ENCODE data around the gene ABI2. TPM values are rescaled to one million over a fixed set of nuclear protein-coding genes. Genes with fewer than 3 reads are reported as not detected.
"Not testable (repeated sequence)": the region's sequence is repeated elsewhere in the genome, so short reads cannot be mapped to it uniquely, and the experiment has no call there.

ABI2 gene
- total RNA-seq, 2 experiments from 2014 or later = 28.5 to 32.1 TPM

- Mint-ChIP-seq H3K4me3 (no peak overlapping the region), H3K27me3 (ENCODE audit: low read depth) (no peaks in the 10 kb centered on the region), H3K36me3 (ENCODE audit: low read depth) (peaks cover 22% of the 10 kb centered on the region), H3K27ac (no peak overlapping the region), H3K4me1 (ENCODE audit: low read depth) (no peaks in the 10 kb centered on the region), H3K9me3 (ENCODE audit: insufficient read depth) (no peaks in the 10 kb centered on the region)
- ATAC-seq = no peak
- DNase-seq = no peak
- CTCF ChIA-PET = no interaction called here
- POLR2A ChIA-PET = no interaction called here
These were observed 76.8 kb downstream of the ABI2 start for GRCh38 chr2:203404996-203405395.

GRCh38 chr2:203407496-203407895 lies 79.3 kb downstream of the ABI2 start:
- Mint-ChIP-seq H3K36me3 (ENCODE audit: low read depth) (peaks cover 30% of the 10 kb centered on the region), H3K27me3 (ENCODE audit: low read depth) (no peaks in the 10 kb centered on the region), H3K27ac (no peak overlapping the region), H3K4me1 (ENCODE audit: low read depth) (no peaks in the 10 kb centered on the region), H3K9me3 (ENCODE audit: insufficient read depth) (no peaks in the 10 kb centered on the region), H3K4me3 (no peak overlapping the region)
- CTCF ChIA-PET = no interaction called here
- no peak for ATAC-seq
- POLR2A ChIA-PET = no interaction called here
- DNase-seq = no peak

GRCh38 chr2:203412546-203413331 lies 84.5 kb downstream of the ABI2 start:
- no peaks in the 10 kb centered on the region for H3K27me3 Mint-ChIP-seq (ENCODE audit: low read depth)
- H3K36me3 Mint-ChIP-seq (ENCODE audit: low read depth) = peaks cover 27% of the 10 kb centered on the region
- no peaks in the 10 kb centered on the region for H3K4me1 Mint-ChIP-seq (ENCODE audit: low read depth)
- CTCF ChIA-PET = interaction anchor here (1.0 kb wide), 1 partner anchor 11 kb away, joined by 3 read pairs; no protein-coding TSS in a partner anchor
- H3K4me3 Mint-ChIP-seq = no peak overlapping the region
- DNase-seq (no peak), ATAC-seq (no peak)
- POLR2A ChIA-PET = no interaction called here
- no peaks in the 10 kb centered on the region for H3K9me3 Mint-ChIP-seq (ENCODE audit: insufficient read depth)
- H3K27ac Mint-ChIP-seq = no peak overlapping the region

DNA sequence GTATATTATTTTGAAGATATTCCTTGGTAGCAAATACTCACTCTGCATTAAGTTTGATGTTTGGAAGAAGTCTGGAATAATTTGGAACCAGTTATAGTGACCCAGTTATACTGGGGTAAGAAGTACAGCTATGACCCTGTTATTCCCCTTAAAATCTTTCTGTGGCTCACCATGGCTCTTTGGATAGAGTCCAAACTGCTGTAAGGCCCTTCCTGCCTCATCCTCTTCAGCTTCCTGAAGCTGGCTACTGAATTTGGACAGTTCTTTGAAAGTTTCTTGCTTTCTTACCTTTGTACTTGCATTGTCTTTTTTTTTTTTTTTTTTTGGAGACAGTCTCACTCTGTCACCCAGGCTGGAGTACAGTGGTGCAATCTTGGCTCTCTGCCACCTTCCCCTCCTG lies 85.6 kb downstream of the ABI2 start:
- ChIA-PET POLR2A (interaction anchor here (0.6 kb wide), 1 partner anchor 160 kb away, joined by 3 read pairs; no protein-coding TSS in a partner anchor), CTCF (no interaction called here)
- H3K36me3 Mint-ChIP-seq (ENCODE audit: low read depth) = peaks cover 35% of the 10 kb centered on the region
- H3K4me1 Mint-ChIP-seq (ENCODE audit: low read depth) = no peaks in the 10 kb centered on the region
- ATAC-seq = no peak
- no peak overlapping the region for H3K27ac Mint-ChIP-seq
- no peaks in the 10 kb centered on the region for H3K27me3 Mint-ChIP-seq (ENCODE audit: low read depth)
- DNase-seq = no peak
- H3K9me3 Mint-ChIP-seq (ENCODE audit: insufficient read depth) = no peaks in the 10 kb centered on the region
- H3K4me3 Mint-ChIP-seq = no peak overlapping the region

DNA sequence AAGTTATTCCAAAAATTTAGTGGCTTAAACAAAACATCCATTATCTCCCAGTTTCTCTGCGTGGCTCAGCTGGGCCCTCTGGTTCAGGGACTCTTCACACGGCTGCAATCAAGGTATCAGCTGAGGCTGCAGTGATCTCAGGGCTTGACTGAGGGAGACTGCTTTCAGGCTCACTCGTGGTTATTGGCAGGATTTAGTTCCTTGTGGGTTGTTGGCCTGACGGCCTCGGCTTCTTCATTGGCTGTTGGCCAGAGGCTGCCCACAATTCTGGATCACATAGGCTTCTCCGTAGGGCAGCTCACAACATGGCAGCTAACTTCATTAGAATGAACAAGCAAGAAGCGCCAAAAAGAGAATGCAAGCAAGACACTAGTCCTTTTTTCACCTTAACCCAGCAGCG lies 90.1 kb downstream of the ABI2 start:
- ATAC-seq (no peak), DNase-seq (no peak)
- Mint-ChIP-seq H3K4me3 (no peak overlapping the region), H3K9me3 (ENCODE audit: insufficient read depth) (no peaks in the 10 kb centered on the region), H3K36me3 (ENCODE audit: low read depth) (peaks cover 27% of the 10 kb centered on the region), H3K4me1 (ENCODE audit: low read depth) (no peaks in the 10 kb centered on the region), H3K27me3 (ENCODE audit: low read depth) (no peaks in the 10 kb centered on the region), H3K27ac (no peak overlapping the region)
- CTCF ChIA-PET = interaction anchor here (1.2 kb wide), 1 partner anchor 35 kb away, joined by 3 read pairs; no protein-coding TSS in a partner anchor
- POLR2A ChIA-PET = interaction anchor here (0.5 kb wide), 1 partner anchor 1673 kb away, joined by 3 read pairs; no protein-coding TSS in a partner anchor

GRCh38 chr2:203427061-203427460 lies 98.9 kb downstream of the ABI2 start:
- no peaks in the 10 kb centered on the region for H3K27me3 Mint-ChIP-seq (ENCODE audit: low read depth)
- no peak overlapping the region for H3K27ac Mint-ChIP-seq
- H3K9me3 Mint-ChIP-seq (ENCODE audit: insufficient read depth) = no peaks in the 10 kb centered on the region
- no peak for ATAC-seq
- ChIA-PET CTCF (no interaction called here), POLR2A (no interaction called here)
- H3K4me3 Mint-ChIP-seq = no peak overlapping the region
- no peaks in the 10 kb centered on the region for H3K4me1 Mint-ChIP-seq (ENCODE audit: low read depth)
- H3K36me3 Mint-ChIP-seq (ENCODE audit: low read depth) = peaks cover 11% of the 10 kb centered on the region
- no peak for DNase-seq

DNA sequence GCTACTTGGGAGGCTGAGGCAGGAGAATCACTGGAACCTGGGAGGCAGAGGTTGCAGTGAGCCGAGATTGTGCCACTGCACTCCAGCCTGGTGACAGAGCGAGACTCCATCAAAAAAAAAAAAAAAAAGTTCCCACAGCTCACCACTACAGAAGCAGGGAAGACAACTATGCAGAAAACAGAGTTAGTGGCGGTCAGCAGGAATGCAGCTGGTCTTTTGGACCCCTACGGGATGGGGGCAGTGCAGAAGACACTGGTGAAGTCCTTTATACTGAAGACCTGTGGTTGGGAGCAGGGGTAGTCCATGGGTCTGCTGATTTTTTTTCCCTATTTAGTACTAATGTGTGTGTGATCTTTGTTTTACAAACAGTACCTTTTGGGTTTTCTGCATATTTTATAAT lies 101.4 kb downstream of the ABI2 start:
- H3K36me3 Mint-ChIP-seq (ENCODE audit: low read depth); H3K27me3 Mint-ChIP-seq (ENCODE audit: low read depth); H3K4me3 Mint-ChIP-seq; CTCF ChIA-PET; H3K4me1 Mint-ChIP-seq (ENCODE audit: low read depth); ATAC-seq; H3K27ac Mint-ChIP-seq; H3K9me3 Mint-ChIP-seq (ENCODE audit: insufficient read depth); POLR2A ChIA-PET; DNase-seq: not testable (repeated sequence)

DNA sequence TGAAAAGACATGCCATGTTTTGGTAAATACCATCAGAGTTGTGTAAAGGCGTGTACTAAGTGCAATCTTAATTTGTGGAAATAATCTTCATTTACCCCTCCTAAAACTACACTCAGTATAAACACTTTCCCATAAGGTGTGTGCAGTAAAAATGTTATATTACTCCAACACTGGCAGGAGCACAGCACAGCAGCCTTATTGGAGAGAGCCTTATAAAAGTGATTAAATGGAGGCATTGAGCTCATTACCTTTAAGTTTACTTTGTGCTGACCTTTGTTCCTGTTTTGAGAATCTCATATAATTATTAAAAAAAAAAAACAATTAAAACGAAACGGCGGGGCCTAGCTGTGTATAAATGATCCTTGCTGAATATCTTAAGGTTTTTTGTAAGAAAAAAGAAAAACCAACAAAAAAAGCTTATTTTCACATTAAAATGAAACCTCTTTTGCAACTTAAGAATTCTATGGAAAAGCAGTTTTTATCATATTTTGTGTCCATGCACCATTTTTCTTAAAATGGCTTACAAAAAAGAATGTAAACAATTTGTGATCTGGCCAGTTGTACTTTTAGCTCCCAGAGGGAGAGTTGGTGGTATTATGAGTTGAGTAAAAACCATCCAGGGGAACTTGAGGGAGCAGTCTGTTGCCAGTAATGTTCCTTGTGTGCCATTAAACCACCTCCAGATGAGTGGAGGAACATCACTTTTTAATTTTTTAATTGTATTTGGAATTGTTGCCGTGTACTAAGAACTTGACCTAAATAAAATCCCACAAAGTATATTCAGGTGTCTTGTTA lies 103.4 kb downstream of the ABI2 start:
- H3K4me3 Mint-ChIP-seq = no peak overlapping the region
- H3K36me3 Mint-ChIP-seq (ENCODE audit: low read depth) = peaks cover 8% of the 10 kb centered on the region
- H3K9me3 Mint-ChIP-seq (ENCODE audit: insufficient read depth) = no peaks in the 10 kb centered on the region
- H3K4me1 Mint-ChIP-seq (ENCODE audit: low read depth) = no peaks in the 10 kb centered on the region
- ATAC-seq (no peak), DNase-seq (no peak)
- ChIA-PET POLR2A (no interaction called here), CTCF (interaction anchor here (0.7 to 1.6 kb wide), 3 partner anchors 23 to 538 kb away, joined by 3 read pairs; no protein-coding TSS in a partner anchor)
- H3K27ac Mint-ChIP-seq = no peak overlapping the region
- H3K27me3 Mint-ChIP-seq (ENCODE audit: low read depth) = no peaks in the 10 kb centered on the region

GRCh38 chr2:203432811-203433210 lies 104.6 kb downstream of the ABI2 start:
- DNase-seq = no peak
- ChIA-PET POLR2A (no interaction called here), CTCF (interaction anchor here (1.6 kb wide), 1 partner anchor 382 kb away, joined by 3 read pairs; no protein-coding TSS in a partner anchor)
- H3K27me3 Mint-ChIP-seq (ENCODE audit: low read depth) = no peaks in the 10 kb centered on the region
- H3K4me1 Mint-ChIP-seq (ENCODE audit: low read depth) = no peaks in the 10 kb centered on the region
- no peaks in the 10 kb centered on the region for H3K9me3 Mint-ChIP-seq (ENCODE audit: insufficient read depth)
- no peak for ATAC-seq
- no peak overlapping the region for H3K27ac Mint-ChIP-seq
- peaks cover under 1% of the 10 kb centered on the region for H3K36me3 Mint-ChIP-seq (ENCODE audit: low read depth)
- H3K4me3 Mint-ChIP-seq = no peak overlapping the region

- POLR2A ChIA-PET = no interaction called here
- Mint-ChIP-seq H3K27me3 (ENCODE audit: low read depth) (no peaks in the 10 kb centered on the region), H3K9me3 (ENCODE audit: insufficient read depth) (no peaks in the 10 kb centered on the region), H3K4me3 (no peak overlapping the region), H3K4me1 (ENCODE audit: low read depth) (no peaks in the 10 kb centered on the region), H3K27ac (no peak overlapping the region), H3K36me3 (ENCODE audit: low read depth) (no peaks in the 10 kb centered on the region)
- CTCF ChIA-PET = interaction anchor here (0.9 kb wide), 1 partner anchor 17 kb away, joined by 3 read pairs; no protein-coding TSS in a partner anchor
- DNase-seq (no peak), ATAC-seq (no peak)
These were observed 108.3 kb downstream of the ABI2 start for GRCh38 chr2:203436496-203436895.

GRCh38 chr2:203437511-203437910 lies 109.3 kb downstream of the ABI2 start:
- Mint-ChIP-seq H3K27ac (no peak overlapping the region), H3K27me3 (ENCODE audit: low read depth) (no peaks in the 10 kb centered on the region), H3K4me1 (ENCODE audit: low read depth) (no peaks in the 10 kb centered on the region), H3K36me3 (ENCODE audit: low read depth) (no peaks in the 10 kb centered on the region), H3K9me3 (ENCODE audit: insufficient read depth) (no peaks in the 10 kb centered on the region), H3K4me3 (no peak overlapping the region)
- no peak for ATAC-seq
- CTCF ChIA-PET = no interaction called here
- no peak for DNase-seq
- POLR2A ChIA-PET = no interaction called here

- CTCF ChIA-PET = interaction anchor here (2.1 kb wide), 1 partner anchor 15 kb away, joined by 6 read pairs; no protein-coding TSS in a partner anchor
These were observed 110.3 kb downstream of the ABI2 start for GRCh38 chr2:203438528-203438927.

More at GRCh38 chr2:203438528-203438927, 110.3 kb downstream of the ABI2 start:
- H3K27me3 Mint-ChIP-seq (ENCODE audit: low read depth) = no peaks in the 10 kb centered on the region
- no peak overlapping the region for H3K27ac Mint-ChIP-seq
- no peak overlapping the region for H3K4me3 Mint-ChIP-seq
- no peaks in the 10 kb centered on the region for H3K4me1 Mint-ChIP-seq (ENCODE audit: low read depth)
- no peaks in the 10 kb centered on the region for H3K9me3 Mint-ChIP-seq (ENCODE audit: insufficient read depth)
- no peaks in the 10 kb centered on the region for H3K36me3 Mint-ChIP-seq (ENCODE audit: low read depth)
- DNase-seq (no peak), ATAC-seq (no peak)
- POLR2A ChIA-PET = no interaction called here
